ENCODE data around the gene MAP3K13. TPM values are rescaled to one million over a fixed set of nuclear protein-coding genes. Genes with fewer than 3 reads are reported as not detected.

Gene MAP3K13
- total RNA-seq, 1 donor from 2014 or later = 29.6 TPM

DNA sequence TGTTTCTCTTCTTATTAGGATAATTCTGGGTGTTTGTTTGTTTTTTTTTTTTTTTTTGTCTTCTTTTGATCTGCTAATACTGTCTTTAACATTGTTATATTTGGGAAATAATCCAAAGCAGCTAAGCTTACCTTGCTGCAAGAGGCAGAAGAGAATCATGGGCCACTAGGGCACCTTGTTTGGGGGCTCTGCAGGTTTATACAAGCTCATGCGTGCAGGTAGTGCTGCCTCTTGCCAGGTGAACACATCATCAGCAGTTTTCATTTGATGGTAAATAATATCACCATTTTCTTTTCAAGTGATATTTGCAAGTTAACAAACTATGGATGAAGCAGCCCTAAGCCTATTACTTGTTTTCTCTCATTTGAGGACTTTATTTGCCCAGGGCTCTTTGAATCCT is 37.9 kb downstream of the MAP3K13 start:
- TF ChIP-seq, protein P1, sequence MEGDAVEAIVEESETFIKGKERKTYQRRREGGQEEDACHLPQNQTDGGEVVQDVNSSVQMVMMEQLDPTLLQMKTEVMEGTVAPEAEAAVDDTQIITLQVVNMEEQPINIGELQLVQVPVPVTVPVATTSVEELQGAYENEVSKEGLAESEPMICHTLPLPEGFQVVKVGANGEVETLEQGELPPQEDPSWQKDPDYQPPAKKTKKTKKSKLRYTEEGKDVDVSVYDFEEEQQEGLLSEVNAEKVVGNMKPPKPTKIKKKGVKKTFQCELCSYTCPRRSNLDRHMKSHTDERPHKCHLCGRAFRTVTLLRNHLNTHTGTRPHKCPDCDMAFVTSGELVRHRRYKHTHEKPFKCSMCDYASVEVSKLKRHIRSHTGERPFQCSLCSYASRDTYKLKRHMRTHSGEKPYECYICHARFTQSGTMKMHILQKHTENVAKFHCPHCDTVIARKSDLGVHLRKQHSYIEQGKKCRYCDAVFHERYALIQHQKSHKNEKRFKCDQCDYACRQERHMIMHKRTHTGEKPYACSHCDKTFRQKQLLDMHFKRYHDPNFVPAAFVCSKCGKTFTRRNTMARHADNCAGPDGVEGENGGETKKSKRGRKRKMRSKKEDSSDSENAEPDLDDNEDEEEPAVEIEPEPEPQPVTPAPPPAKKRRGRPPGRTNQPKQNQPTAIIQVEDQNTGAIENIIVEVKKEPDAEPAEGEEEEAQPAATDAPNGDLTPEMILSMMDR (IDR thresholded peaks at IDR 0.05; ENCODE audit: unreplicated experiment) = no peak
- Mint-ChIP-seq H3K4me3 (ENCODE audit: low read depth) (no peak overlapping the region), H3K36me3 (ENCODE audit: insufficient read depth) (no peaks in the 10 kb centered on the region), H3K27ac (no peak overlapping the region), H3K9me3 (ENCODE audit: low read depth) (no peaks in the 10 kb centered on the region), H3K27me3 (no peaks in the 10 kb centered on the region), H3K4me1 (ENCODE audit: low read depth) (peaks cover 9% of the 10 kb centered on the region)
- DNase-seq (ENCODE audit: low spot score, unreplicated experiment) = no peak

DNA sequence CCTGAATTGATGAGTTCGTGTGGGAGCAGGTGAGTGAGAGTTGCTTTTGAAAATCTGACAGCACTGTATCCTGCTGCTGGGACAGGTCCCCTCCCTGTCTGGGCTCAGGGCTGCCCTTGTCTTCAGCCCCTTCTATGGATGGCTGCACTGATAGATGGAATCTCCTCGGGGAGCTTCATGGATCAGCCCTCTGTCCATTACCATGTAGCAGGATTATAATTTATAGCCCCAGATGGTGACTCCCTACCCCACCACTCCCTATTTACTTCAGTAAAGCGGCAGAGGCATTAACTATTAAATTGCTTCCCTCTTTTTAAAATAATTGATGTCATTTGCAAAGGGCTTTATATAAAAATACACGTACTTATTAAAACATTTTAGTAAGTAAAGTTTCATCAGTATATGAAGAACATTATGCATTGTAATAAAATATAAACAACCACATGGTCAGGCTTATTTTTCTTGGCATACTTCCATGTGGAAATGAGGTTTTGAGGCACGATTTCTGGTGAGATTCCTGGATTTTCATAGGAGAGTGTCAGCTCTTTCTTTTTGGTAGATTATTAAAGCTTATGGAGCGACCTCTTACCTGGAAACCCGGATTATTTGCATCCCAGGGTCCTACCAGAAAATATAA is 38.5 kb downstream of the MAP3K13 start:
- H3K9me3 Mint-ChIP-seq (ENCODE audit: low read depth) = no peaks in the 10 kb centered on the region
- H3K36me3 Mint-ChIP-seq (ENCODE audit: insufficient read depth) = no peaks in the 10 kb centered on the region
- H3K4me1 Mint-ChIP-seq (ENCODE audit: low read depth) = peaks cover 9% of the 10 kb centered on the region
- no peak overlapping the region for H3K4me3 Mint-ChIP-seq (ENCODE audit: low read depth)
- TF ChIP-seq, protein P1 (IDR thresholded peaks at IDR 0.05; ENCODE audit: unreplicated experiment) = no peak
- H3K27ac Mint-ChIP-seq = no peak overlapping the region
- H3K27me3 Mint-ChIP-seq = no peaks in the 10 kb centered on the region
- DNase-seq (ENCODE audit: low spot score, unreplicated experiment) = no peak

DNA sequence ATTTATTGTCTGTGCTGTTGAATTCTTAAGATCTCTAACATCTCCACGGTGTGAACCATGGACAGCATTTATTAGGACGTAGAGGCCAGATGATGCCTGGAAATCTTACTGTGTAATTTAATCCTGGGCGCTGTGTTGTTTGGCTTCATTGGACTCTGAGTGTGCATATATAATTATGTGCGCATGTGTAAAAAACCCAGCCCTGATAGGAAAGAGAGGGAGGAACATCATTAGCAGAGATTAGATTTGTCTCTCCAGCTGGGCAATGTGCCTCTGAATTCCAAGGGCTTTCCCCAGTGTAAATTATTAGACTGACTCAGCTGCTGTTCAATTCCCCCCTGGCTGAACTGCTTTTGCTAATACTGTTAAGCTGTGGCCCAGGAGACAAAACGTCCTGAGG is 39.6 kb downstream of the MAP3K13 start:
- Mint-ChIP-seq H3K27ac (no peak overlapping the region), H3K27me3 (no peaks in the 10 kb centered on the region), H3K4me3 (ENCODE audit: low read depth) (no peak overlapping the region), H3K36me3 (ENCODE audit: insufficient read depth) (no peaks in the 10 kb centered on the region), H3K9me3 (ENCODE audit: low read depth) (no peaks in the 10 kb centered on the region), H3K4me1 (ENCODE audit: low read depth) (peaks cover 9% of the 10 kb centered on the region)
- no peak for DNase-seq (ENCODE audit: low spot score, unreplicated experiment)
- TF ChIP-seq, protein P1 (IDR thresholded peaks at IDR 0.05; ENCODE audit: unreplicated experiment) = no peak

DNA sequence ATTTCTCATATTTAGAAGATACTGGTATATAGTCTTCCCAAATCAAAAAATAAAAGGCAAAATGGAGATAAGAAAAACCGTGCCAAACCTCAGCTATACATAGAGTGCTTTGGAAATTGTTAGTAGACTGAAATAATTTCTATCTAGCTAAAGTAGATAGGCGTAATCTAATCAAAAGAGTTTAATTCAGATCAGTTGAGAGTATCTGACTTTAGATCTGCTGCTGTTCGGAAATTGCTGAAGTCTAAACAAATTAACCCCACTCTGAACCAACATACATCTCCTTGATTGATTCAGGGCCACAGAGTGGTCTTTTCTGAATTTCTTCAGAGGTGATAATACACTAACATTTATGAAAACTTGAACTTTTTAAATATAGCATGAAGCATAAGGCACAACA is 40.1 kb downstream of the MAP3K13 start:
- DNase-seq (ENCODE audit: low spot score, unreplicated experiment) = no peak
- no peaks in the 10 kb centered on the region for H3K36me3 Mint-ChIP-seq (ENCODE audit: insufficient read depth)
- peaks cover 9% of the 10 kb centered on the region for H3K4me1 Mint-ChIP-seq (ENCODE audit: low read depth)
- no peak overlapping the region for H3K27ac Mint-ChIP-seq
- TF ChIP-seq, protein P1 (IDR thresholded peaks at IDR 0.05; ENCODE audit: unreplicated experiment) = no peak
- no peaks in the 10 kb centered on the region for H3K9me3 Mint-ChIP-seq (ENCODE audit: low read depth)
- no peak overlapping the region for H3K4me3 Mint-ChIP-seq (ENCODE audit: low read depth)
- H3K27me3 Mint-ChIP-seq = no peaks in the 10 kb centered on the region

DNA sequence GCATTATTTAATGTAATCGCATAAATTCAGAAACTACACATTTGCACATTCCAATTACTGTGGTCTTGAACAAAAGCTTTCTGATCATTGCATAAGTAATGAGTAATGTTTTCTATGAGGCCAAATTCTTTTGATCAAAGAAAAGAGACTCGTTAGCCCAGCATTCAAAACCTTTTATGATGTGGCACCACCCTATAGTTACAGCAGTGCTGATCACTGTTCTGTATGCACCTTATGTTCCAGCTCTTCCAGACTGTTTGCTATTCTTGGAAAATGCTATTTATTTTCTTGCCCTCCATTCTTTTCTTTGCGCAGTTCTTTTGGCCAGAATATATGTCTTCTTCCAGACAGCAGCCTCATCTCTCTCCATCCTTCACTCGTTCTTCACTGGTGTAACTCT is 42.3 kb downstream of the MAP3K13 start:
- Mint-ChIP-seq H3K27me3 (no peaks in the 10 kb centered on the region), H3K9me3 (ENCODE audit: low read depth) (no peaks in the 10 kb centered on the region), H3K36me3 (ENCODE audit: insufficient read depth) (no peaks in the 10 kb centered on the region), H3K4me3 (ENCODE audit: low read depth) (no peak overlapping the region), H3K27ac (no peak overlapping the region), H3K4me1 (ENCODE audit: low read depth) (peaks cover 9% of the 10 kb centered on the region)
- no peak for DNase-seq (ENCODE audit: low spot score, unreplicated experiment)
- TF ChIP-seq, protein P1 (IDR thresholded peaks at IDR 0.05; ENCODE audit: unreplicated experiment) = no peak

Data from progenitor cell of endocrine pancreas (in vitro differentiated cells).